Ishikawa (cell line): ENCODE data around the gene SLK.

Source experiments
- CEBPB ChIP-seq: IDR thresholded peaks from 2 replicates; pipeline ENCODE4 v1.6.1; 2012
- CREB1 ChIP-seq: IDR thresholded peaks from 2 replicates; pipeline ENCODE4 v1.6.1; 2012; ENCODE audit warnings: low read depth
- EGR1 ChIP-seq: IDR thresholded peaks from 2 replicates; pipeline ENCODE4 v1.6.1; 2012
- EP300 ChIP-seq: IDR thresholded peaks from 2 replicates; pipeline ENCODE4 v1.6.1; 2012; ENCODE audit warnings: borderline replicate concordance
- FOXM1 ChIP-seq: IDR thresholded peaks from 2 replicates; pipeline ENCODE4 v1.6.1; 2012; ENCODE audit warnings: low read depth, borderline replicate concordance
- NFIC ChIP-seq: IDR thresholded peaks from 2 replicates; pipeline ENCODE4 v1.6.1; 2012
- RAD21 ChIP-seq: IDR thresholded peaks from 2 replicates; pipeline ENCODE4 v1.6.1; 2012; ENCODE audit warnings: low read depth
- REST ChIP-seq: IDR thresholded peaks from 2 replicates; pipeline ENCODE4 v1.6.1; 2012; ENCODE audit warnings: low read depth, mild to moderate bottlenecking
- TAF1 ChIP-seq: IDR thresholded peaks from 2 replicates; pipeline ENCODE4 v1.6.1; 2012; ENCODE audit warnings: low read depth, mild to moderate bottlenecking
- TCF12 ChIP-seq: IDR thresholded peaks from 2 replicates; pipeline ENCODE4 v1.6.1; 2012; ENCODE audit warnings: low read depth
- TEAD4 ChIP-seq: IDR thresholded peaks from 2 replicates; pipeline ENCODE4 v1.6.1; 2012
- YY1 ChIP-seq: IDR thresholded peaks from 2 replicates; pipeline ENCODE4 v1.6.1; 2012; ENCODE audit warnings: low read depth
- ZBTB7A ChIP-seq: IDR thresholded peaks from 2 replicates; pipeline ENCODE4 v1.6.1; 2012; ENCODE audit warnings: low read depth
- TF ChIP-seq, protein P1 (sequence below): IDR thresholded peaks from 2 replicates; pipeline ENCODE4 v1.6.1; 2012
- TF ChIP-seq, protein P2 (sequence below): IDR thresholded peaks from 2 replicates; pipeline ENCODE4 v1.6.1; 2012

SLK gene

GRCh38 chr10:103919648-103920025 lies 47.3 kb upstream of the SLK start:
- TF ChIP-seq REST: no peak
- no peak for TF ChIP-seq EGR1
- no peak for TF ChIP-seq ZBTB7A
- no peak for TF ChIP-seq FOXM1
- TF ChIP-seq TEAD4: no peak
- TF ChIP-seq, protein P1, sequence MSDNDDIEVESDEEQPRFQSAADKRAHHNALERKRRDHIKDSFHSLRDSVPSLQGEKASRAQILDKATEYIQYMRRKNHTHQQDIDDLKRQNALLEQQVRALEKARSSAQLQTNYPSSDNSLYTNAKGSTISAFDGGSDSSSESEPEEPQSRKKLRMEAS: no peak
- no peak for TF ChIP-seq CEBPB
- no peak for TF ChIP-seq TAF1
- no peak for TF ChIP-seq EP300
- no peak for TF ChIP-seq NFIC
- TF ChIP-seq CREB1: no peak
- TF ChIP-seq, protein P2, sequence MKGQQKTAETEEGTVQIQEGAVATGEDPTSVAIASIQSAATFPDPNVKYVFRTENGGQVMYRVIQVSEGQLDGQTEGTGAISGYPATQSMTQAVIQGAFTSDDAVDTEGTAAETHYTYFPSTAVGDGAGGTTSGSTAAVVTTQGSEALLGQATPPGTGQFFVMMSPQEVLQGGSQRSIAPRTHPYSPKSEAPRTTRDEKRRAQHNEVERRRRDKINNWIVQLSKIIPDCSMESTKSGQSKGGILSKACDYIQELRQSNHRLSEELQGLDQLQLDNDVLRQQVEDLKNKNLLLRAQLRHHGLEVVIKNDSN: no peak
- no peak for TF ChIP-seq RAD21
- no peak for TF ChIP-seq YY1

GRCh38 chr10:103921248-103921647 lies 45.7 kb upstream of the SLK start:
- TF ChIP-seq REST: no peak
- no peak for TF ChIP-seq NFIC
- no peak for TF ChIP-seq TEAD4
- TF ChIP-seq ZBTB7A: no peak
- TF ChIP-seq RAD21: no peak
- no peak for TF ChIP-seq YY1
- no peak for TF ChIP-seq FOXM1
- no peak for TF ChIP-seq EP300
- TF ChIP-seq CREB1: no peak
- no peak for TF ChIP-seq EGR1
- TF ChIP-seq, protein P1: no peak
- TF ChIP-seq TAF1: no peak
- no peak for TF ChIP-seq CEBPB
- TF ChIP-seq TCF12: no peak
- TF ChIP-seq, protein P2: no peak

DNA sequence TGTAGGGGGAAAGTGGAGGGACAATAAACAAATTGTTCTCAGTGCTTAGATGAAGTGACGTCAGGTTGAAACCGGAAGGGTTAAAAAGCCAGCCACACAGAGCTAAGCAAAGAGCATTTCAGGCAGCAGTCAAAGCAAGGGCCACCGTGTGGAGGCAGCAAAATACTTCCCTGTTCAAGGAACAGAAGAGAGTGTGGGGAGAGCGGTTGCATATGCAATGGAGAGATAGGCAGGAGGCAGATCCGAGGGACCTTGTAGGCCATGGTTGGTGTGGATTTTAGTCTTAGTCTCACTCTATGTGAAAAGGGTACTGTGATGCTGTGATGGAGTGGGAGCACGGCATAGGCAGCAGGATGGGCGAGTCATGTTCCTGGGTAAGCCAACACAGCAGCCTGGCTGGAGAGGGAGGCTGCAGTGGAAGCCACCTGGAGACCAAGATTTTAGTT lies 45.2 kb upstream of the SLK start:
- TF ChIP-seq TEAD4: no peak
- TF ChIP-seq RAD21: no peak
- no peak for TF ChIP-seq CREB1
- TF ChIP-seq TCF12: no peak

- TF ChIP-seq YY1: no peak
Observed at GRCh38 chr10:103922659-103923058, 44.3 kb upstream of the SLK start.

DNA sequence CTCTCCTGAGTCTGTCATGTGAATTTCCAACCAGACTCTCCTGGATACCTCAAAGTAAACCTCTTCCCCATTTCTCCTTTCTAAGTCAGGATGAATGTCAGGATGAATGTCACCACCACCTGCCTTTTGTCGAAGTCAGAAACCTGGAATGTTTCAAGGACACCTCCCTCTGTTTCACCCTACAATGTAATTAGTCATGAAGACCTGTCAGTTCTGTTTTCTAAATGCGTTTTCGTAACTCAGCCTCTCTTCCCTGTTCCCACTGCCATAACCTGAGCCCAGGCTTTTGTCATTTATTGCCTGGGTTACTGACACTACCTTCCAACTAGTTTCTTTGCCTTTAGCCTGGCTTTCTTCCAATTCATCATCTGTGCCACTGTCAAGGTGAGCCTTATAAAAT lies 43.4 kb upstream of the SLK start:
- TF ChIP-seq YY1 (no peak), RAD21 (no peak), EP300 (no peak), CREB1 (no peak), FOXM1 (no peak), TEAD4 (no peak), EGR1 (no peak), NFIC (no peak), CEBPB (no peak), REST (no peak), TCF12 (no peak), TAF1 (no peak), ZBTB7A (no peak)
- TF ChIP-seq, protein P1: no peak
- TF ChIP-seq, protein P2: no peak
